ENCODE results near the gene MYL5.
"Not testable (repeated sequence)": the region's sequence is repeated elsewhere in the genome, so short reads cannot be mapped to it uniquely, and the experiment has no call there.

Gene MYL5

DNA sequence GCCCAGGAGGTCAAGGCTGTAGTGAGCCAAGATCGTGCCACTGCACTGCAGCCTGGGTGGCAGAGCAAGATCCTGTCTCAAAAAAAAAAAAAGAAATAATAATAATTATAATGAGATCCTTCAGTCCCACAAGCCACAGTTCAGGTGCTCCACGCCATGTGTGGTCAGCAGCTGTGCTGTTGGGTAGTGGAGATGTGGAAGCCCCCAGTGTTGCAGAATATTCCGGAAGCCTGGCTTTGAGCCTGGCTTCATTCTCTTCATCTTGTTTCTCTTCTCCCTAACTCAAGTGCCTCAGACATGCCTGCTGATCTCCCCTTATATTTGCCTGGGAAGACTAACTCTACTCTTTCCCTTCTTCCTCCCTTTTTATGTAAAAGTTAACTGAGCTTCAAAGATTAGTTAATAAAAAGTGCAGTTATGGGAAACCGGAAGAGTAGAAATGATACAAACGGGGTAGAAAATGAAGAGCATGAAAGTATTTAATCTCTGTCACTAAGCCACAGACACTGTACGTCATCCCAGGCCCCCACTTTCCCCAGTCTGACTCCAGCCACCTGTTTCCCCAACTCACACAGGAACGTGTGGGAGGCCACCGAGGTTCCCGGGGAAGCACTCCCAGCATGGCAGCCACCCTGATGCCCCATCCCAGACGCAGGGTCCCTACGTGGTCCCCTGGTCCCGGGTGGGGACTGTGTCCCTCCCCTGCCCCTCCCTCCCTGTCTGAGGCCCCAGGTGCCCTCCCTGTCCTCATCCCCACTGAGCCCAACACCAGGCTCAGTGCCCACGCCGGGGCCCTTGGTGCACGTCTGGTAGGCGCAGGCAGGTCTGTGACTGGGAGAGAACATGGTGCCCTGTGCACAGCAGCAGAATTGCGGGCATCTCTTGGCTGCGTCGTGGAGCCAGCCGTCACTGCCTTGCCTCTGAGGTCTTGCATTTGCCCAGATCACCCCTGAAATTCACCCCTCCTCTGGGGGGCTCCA lies 55.3 kb downstream of the MYL5 start:
- peaks cover 63% of the 10 kb centered on the region for H4K20me1 ChIP-seq (ENCODE audit: insufficient read depth, low read length)

GRCh38 chr4:730511-730910 lies 56.2 kb downstream of the MYL5 start:
- peaks cover 63% of the 10 kb centered on the region for H3K36me3 ChIP-seq (ENCODE audit: insufficient read depth, low read length)
- ATAC-seq (ENCODE audit: insufficient read depth, low read depth): no peak
- no peak overlapping the region for H3K4me3 ChIP-seq (ENCODE audit: low read depth in 1 of 2, low read length in 2 of 2)
- no peak overlapping the region for H3K9ac ChIP-seq (ENCODE audit: low read depth, low read length)
- H3K4me1 ChIP-seq (ENCODE audit: insufficient read depth, low read length): no peaks in the 10 kb centered on the region
- DNase-seq: no peak
- no peaks in the 10 kb centered on the region for H3K9me3 ChIP-seq (ENCODE audit: insufficient read depth, low read length, severe bottlenecking)
- H3K4me2 ChIP-seq (ENCODE audit: insufficient read depth, low read length): no peak overlapping the region
- no peak overlapping the region for H2AFZ ChIP-seq (ENCODE audit: low read depth, low read length)
- H4K20me1 ChIP-seq (ENCODE audit: insufficient read depth, low read length): peaks cover 55% of the 10 kb centered on the region
- TF ChIP-seq, protein P1, sequence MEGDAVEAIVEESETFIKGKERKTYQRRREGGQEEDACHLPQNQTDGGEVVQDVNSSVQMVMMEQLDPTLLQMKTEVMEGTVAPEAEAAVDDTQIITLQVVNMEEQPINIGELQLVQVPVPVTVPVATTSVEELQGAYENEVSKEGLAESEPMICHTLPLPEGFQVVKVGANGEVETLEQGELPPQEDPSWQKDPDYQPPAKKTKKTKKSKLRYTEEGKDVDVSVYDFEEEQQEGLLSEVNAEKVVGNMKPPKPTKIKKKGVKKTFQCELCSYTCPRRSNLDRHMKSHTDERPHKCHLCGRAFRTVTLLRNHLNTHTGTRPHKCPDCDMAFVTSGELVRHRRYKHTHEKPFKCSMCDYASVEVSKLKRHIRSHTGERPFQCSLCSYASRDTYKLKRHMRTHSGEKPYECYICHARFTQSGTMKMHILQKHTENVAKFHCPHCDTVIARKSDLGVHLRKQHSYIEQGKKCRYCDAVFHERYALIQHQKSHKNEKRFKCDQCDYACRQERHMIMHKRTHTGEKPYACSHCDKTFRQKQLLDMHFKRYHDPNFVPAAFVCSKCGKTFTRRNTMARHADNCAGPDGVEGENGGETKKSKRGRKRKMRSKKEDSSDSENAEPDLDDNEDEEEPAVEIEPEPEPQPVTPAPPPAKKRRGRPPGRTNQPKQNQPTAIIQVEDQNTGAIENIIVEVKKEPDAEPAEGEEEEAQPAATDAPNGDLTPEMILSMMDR (IDR thresholded peaks at IDR 0.05; ENCODE audit: borderline replicate concordance, extremely low read depth, low read length, poor library complexity, severe bottlenecking): no peak
- no peak for TF ChIP-seq EZH2 (IDR thresholded peaks at IDR 0.05; ENCODE audit: borderline replicate concordance, low read depth, low read length, severe bottlenecking)
- peaks cover 44% of the 10 kb centered on the region for H3K79me2 ChIP-seq (ENCODE audit: insufficient read depth, low read length)
- no peak overlapping the region for H3K27ac ChIP-seq (ENCODE audit: low read length)
- no peaks in the 10 kb centered on the region for H3K27me3 ChIP-seq (ENCODE audit: insufficient read depth, low read length, poor library complexity)

More for the DNA sequence above, 55.3 kb downstream of the MYL5 start:
- no peaks in the 10 kb centered on the region for H3K9me3 ChIP-seq (ENCODE audit: insufficient read depth, low read length, severe bottlenecking)
- H3K27ac ChIP-seq (ENCODE audit: low read length): no peak overlapping the region
- no peak overlapping the region for H3K4me3 ChIP-seq (ENCODE audit: low read depth in 1 of 2, low read length in 2 of 2)
- no peak for ATAC-seq (ENCODE audit: insufficient read depth, low read depth)
- H3K4me2 ChIP-seq (ENCODE audit: insufficient read depth, low read length): no peak overlapping the region
- H3K9ac ChIP-seq (ENCODE audit: low read depth, low read length): no peak overlapping the region
- H3K27me3 ChIP-seq (ENCODE audit: insufficient read depth, low read length, poor library complexity): no peaks in the 10 kb centered on the region
- no peak for TF ChIP-seq EZH2 (IDR thresholded peaks at IDR 0.05; ENCODE audit: borderline replicate concordance, low read depth, low read length, severe bottlenecking)
- TF ChIP-seq, protein P1 (IDR thresholded peaks at IDR 0.05; ENCODE audit: borderline replicate concordance, extremely low read depth, low read length, poor library complexity, severe bottlenecking): no peak
- H3K36me3 ChIP-seq (ENCODE audit: insufficient read depth, low read length): peaks cover 54% of the 10 kb centered on the region
- H3K4me1 ChIP-seq (ENCODE audit: insufficient read depth, low read length): no peaks in the 10 kb centered on the region
- no peak overlapping the region for H2AFZ ChIP-seq (ENCODE audit: low read depth, low read length)
- peaks cover 52% of the 10 kb centered on the region for H3K79me2 ChIP-seq (ENCODE audit: insufficient read depth, low read length)
- no peak for DNase-seq

DNA sequence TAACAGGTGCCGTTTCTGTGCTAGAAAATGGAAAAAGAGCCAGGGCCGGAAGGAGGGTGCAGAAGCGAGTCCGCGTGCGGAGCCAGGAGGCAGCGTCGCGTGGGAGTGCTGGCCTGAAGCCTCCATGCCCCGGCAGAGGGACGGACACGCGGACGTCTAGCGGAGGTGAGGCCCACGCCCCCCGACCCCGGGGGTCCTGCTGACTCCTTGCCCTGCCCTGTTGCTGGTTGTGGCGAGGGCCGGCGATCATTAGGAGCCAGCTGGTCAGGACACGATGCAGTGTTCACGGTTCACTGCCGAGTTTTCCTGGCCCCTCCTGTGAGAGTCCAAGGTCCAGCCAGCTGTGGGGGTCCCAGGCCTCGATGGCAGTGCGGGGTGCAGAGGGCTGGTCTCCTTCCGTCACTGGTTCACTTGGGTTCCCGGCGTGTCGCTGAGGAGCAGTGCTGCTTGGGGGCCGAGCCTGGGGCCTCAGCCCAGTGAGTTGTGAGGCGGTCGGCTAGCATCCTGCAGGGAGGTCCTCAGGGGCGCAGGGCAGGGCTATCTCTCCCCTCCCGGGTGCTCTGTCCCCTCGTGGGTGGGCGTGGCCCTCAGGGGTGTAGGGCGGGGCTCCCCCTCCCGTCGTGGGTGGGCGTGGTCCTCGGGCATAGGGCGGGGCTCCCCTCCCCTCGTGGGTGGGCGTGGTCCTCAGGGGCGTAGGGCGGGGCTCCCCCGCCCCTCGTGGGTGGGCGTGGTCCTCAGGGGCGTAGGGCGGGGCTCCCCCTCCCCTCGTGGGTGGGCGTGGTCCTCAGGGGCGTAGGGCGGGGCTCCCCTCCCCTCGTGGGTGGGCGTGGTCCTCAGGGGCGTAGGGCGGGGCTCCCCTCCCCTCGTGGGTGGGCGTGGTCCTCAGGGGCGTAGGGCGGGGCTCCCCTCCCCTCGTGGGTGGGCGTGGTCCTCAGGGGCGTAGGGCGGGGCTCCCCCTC lies 56.9 kb downstream of the MYL5 start:
- ATAC-seq (ENCODE audit: insufficient read depth, low read depth); H3K9ac ChIP-seq (ENCODE audit: low read depth, low read length); H3K4me3 ChIP-seq (ENCODE audit: low read depth in 1 of 2, low read length in 2 of 2); H3K27ac ChIP-seq (ENCODE audit: low read length); H2AFZ ChIP-seq (ENCODE audit: low read depth, low read length); DNase-seq; H3K4me2 ChIP-seq (ENCODE audit: insufficient read depth, low read length); H3K9me3 ChIP-seq (ENCODE audit: insufficient read depth, low read length, severe bottlenecking); H3K27me3 ChIP-seq (ENCODE audit: insufficient read depth, low read length, poor library complexity); H3K4me1 ChIP-seq (ENCODE audit: insufficient read depth, low read length): not testable (repeated sequence)
- Histone ChIP-seq H3K79me2 (ENCODE audit: insufficient read depth, low read length) (peaks cover 37% of the 10 kb centered on the region), H4K20me1 (ENCODE audit: insufficient read depth, low read length) (peaks cover 48% of the 10 kb centered on the region), H3K36me3 (ENCODE audit: insufficient read depth, low read length) (peaks cover 67% of the 10 kb centered on the region)
